Putamen (tissue), 1 donor: Measurements from ENCODE around the gene AGTPBP1.
"Not testable (repeated sequence)": the region's sequence is repeated elsewhere in the genome, so short reads cannot be mapped to it uniquely, and the experiment has no call there.

Experiments
- DNase-seq: peaks from one replicate; pipeline ENCODE4 v3.0.0-alpha.2; 2016; ENCODE audit warnings: low spot score

AGTPBP1 gene

DNA sequence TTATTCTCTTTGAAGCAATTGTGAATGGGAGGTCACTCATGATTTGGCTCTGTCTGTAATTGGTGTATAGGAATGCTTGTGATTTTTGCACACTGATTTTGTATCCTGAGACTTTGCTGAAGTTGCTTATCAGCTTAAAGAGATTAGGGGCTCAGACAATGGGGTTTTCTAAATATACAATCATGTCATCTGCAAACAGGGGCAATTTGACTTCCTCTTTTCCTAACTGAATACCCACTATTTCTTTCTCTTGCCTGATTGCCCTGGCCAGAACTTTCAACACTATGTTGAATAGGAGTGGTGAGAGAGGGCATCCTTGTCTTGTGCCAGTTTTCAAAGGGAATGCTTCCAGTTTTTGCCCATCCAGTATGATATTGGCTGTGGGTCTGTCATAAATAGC, 22.3 kb downstream of the AGTPBP1 start:
- DNase-seq = not testable (repeated sequence)

DNA sequence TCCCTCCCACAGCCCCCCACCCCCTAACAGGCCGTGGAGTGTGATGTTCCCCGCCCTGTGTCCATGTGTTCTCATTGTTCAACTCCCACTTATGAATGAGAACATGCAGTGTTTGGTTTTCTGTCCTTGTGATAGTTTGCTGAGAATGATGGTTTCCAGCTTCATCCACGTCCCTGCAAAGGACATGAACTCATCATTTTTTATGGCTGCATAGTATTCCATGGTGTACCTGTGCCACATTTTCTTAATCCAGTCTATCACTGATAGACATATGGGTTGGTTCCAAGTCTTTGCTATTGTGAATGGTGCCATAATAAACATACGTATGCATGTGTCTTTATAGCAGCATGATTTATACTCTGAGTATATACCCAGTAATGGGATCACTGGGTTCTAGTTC, 23.9 kb downstream of the AGTPBP1 start:
- DNase-seq = not testable (repeated sequence)

DNA sequence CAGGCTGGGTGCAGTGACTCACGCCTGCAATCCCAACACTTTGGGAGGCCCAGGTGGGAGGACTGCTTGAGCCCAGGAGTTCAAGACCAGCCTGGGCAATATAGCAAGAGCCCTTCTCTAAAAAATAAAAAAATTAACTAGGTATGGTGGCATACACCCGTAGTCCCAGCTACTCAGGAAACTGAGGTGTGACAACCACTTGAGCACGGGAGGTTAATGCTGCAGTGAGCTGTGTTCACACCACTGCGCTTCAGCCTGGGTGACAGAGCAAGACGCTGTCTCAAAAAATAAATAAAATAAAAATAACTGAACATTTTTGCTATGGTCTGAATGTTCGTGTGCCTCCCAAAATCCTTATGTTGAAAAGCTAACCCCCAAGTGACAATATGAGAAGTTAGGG, 24.5 kb downstream of the AGTPBP1 start:
- DNase-seq = no peak

DNA sequence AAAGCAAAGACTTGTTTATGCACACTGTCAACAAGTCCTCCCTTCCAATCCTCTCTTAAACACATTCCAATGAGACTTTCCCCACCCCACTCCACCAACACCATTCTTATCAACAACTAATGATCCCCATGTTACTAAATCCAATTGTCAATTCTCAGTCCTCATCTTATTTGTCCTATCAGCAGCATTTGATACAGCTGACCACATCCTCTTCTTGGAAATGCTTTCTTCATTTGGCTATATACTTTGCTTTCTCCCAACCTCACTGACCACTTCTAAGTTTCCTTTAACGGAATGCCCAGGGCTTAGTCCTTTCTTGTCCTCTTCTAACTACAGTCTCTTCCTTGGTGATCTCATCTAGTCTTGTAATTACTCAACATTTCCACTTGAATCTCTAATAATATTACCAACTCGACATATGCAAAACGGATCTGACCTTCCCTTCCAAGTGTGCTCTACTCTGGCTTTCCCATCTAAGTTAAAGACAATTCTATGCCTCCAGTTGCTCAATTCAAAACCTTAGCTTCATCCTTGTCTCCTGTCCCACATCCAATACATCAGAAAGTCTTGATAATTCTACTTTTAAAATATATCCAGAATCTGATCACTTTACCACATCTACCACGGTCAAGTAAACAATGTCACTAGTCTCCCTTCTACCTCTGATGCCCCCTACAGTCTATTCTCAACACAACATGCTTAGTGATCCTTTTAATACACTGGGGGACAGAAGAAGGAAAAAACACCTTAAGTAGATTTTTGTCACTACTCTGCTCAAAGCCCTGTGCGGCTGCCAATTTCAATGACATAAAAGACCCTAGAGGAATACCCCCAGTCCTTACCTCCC, 25.5 kb downstream of the AGTPBP1 start:
- no peak for DNase-seq

DNA sequence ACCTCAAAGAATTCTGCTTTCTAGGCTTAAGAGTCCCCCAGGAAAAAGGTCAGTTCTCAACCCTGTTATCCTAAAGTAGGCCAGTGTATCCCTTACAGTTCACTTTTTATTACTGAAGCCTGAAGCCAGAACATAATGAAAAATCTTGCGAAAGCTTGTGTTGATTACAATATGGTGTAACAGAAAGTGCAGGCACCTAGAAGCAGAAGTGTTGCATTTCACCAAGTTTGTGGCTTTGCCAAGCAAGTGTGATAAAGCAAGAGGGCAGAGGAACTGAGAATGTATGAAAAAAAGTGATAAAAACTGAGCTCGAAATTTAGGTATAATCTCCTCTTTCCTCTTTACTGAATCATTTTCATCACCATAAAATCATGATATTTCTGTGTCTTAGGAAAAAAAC, 26.2 kb downstream of the AGTPBP1 start:
- DNase-seq = peak; percentile 10

DNA sequence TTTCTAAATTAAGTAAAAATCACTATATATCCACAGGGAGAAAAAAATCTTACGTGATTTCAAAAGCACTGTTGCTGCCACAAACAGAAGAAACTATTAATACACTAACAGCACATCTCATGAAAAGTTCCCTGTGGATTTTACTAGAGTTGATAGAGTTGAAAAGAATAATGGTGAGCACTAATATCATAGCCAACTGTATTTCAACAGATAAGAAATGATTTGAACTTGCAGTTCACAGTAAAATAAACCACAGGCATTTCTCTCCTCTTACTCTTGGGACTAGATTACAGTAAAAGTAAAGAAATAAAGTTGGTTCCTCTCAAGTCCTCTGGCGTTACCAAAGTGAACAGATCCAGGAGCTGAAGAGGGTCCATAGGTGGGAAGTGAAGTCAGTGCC, 27.9 kb downstream of the AGTPBP1 start:
- DNase-seq = no peak

DNA sequence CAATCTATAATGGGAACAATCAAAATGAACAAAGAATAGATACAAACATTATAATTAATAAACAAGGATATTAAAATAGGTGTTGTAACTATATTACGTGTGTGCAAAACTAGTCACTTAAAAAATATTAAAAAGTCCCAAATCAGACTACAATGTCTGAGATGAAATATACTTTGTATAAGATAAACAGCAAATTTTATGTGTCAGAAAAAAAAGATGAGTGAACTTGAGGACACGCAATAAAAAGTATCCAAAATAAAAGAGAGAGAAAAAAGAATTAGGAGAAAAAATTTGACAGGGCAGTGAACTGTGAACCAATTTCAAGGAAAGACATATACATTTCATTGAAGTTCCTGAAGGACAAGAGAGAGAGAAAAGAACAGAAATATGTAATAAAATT, 37.0 kb downstream of the AGTPBP1 start:
- no peak for DNase-seq

DNA sequence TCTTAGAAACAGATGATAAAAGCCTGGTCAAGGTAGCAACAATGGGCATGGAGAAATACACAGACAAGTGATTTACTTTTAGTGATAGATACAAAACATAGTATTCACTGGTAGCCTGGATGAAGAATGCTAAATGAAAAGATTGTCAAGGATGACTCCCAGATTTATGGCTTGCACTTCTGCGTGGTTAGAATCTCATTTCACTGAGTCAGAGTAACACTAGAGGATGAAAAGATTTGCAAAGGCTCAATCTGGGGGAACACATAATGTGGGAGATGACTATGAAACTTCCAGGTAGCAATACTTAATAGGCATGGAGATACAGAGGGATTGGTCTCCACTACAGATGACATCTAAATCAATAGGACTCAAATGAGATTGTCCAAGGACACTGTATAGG, 38.4 kb downstream of the AGTPBP1 start:
- DNase-seq = no peak

DNA sequence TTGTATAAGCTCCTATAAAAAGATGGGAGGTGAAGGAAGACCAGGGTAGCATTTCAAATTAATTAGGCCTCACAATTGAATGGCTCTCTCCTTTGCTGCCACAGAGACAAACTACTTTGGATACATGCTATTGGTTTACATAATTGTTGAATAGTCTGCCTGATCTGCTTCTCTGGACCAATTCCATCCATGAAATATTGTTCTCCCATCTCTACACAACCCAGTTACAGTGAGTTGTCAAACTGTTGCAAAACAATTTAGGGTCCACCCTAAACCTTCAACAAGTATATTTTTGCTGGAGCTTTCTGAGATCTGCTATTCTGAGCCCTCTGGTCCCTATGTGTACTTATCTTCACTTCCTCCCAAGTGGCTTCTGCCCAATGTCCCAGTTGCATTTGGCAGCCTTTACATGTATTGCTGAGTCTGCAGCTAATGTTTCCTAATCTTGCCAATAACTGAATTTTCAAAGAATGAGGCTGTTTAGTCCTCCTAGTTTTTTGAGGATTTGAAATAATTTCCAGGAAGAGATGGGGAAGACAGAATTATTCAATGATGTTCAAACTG, 38.9 kb downstream of the AGTPBP1 start:
- no peak for DNase-seq

DNA sequence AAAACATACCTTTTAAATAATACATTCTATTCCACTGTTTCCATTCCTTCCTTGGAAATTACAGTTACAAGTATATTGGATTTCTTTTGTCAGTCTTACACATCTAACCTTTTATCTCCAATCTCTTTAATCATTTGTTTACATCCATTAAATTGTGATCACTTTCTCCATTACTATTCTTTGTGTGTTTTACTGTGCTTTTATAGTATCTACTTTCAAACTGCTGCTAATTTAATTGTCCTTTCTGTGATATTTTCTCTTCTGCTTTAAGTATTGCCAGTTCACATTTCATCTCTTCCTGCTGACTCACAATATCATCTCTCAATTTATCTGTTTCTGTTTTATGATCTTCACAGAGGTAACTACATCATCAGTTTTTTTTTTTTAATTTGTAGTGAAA, 39.6 kb downstream of the AGTPBP1 start:
- DNase-seq = no peak

DNA sequence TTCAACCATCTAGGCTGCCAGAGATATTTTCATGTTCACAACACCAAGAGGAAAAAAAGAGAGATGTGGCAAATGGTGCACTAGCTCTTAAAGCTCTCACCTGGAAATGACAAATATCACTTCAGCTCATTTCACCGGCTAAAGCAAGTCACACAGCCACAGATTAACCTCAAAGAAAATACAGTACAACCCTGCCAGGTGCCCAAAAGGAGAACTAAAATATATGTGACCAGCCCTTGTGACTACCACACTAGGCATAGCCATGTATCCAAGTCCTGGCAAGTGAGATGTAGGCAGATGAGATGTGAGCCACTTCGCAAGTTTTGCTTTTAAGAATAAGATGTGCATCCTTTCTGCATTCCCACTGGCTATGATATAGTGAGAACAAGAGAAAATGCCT, 41.4 kb downstream of the AGTPBP1 start:
- no peak for DNase-seq

DNA sequence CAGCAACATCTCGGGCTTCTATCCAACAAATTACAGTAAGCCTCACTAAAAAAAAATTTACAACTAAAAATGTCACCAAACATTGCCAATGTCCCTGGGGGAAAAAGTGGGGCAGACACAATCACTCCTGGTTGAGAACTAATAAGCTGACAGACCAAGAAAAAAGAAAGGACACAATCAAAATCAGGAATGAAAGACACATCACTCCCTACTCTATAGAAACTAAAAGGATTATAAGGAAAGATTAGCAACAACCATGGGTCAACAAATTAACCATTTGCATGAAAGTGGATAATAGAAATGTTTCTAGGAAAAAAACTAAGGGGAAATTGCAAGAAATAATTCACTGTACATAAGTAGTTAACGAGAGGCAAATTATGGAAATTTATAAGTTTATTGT, 53.4 kb downstream of the AGTPBP1 start:
- DNase-seq = no peak

DNA sequence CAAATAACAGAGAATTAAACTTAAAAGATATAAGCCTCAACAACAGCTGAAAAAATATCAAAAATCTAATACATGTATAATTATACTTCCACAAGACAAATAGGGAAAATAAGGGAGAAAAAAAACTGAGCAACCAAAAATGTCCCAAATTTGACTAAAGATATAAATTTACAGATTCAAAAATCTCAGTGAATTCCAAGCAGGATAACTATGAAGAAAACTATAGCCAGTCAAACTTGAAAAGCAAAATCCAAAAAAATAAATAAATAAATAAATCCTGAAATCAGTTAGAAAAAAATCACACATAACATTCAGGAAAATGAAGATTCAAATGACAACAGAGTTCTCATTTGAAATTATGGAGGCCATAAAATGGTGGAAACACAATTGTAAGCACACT, 56.7 kb downstream of the AGTPBP1 start:
- DNase-seq = no peak

DNA sequence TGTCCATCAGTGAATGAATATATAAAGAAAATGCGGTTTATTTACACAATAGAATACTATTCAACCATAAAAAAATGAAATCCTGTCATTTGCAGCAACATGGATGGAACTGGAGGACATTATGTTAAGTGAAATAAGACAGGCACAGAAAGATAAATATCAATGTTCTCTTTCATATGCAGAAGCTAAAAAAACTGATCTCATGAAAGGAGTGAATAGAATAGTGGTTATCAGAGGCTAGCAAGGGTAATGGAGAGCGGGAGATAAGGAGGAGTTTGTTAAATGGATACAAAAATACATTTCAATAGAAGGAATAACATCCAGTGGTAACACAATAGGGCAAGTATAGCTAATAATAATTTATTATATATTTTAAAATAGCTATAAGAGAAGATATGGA, 65.0 kb downstream of the AGTPBP1 start:
- DNase-seq = no peak

DNA sequence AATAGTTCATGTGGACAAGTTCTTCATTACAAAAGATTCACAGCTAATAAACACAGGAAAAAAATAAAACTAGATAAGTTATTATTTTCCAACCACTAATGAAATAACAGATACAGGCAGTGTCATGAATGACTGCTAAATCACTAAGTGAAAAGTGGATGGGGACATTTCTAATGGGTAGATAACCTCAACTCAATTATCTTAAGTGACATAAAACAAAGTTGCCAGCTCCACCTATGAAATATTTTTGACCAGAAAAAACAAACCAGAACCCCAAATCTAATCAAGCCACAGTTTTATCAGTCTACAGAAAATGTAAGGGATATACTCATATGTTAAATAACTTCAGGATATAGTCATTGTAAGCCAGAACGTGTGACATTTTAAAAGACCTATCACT, 74.4 kb downstream of the AGTPBP1 start:
- no peak for DNase-seq

DNA sequence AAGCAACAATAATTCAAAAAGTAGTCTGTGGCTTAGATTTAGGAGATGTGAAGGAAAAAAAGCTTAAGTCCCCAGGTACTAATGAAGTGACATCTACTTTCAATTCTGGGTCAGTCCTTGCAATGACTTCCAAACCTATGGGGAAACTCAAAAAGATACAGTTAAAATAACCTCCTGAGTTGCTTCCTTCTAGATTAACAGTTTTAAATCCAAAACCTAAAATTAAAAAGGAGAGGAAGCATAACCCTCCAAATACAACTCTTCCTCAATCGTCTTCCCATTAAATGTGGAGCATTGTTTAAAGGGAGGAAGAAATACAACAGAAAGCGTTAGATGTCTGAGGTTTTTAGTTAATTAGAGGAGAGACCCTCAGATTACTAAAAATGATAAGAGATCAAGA, 75.7 kb downstream of the AGTPBP1 start:
- no peak for DNase-seq

DNA sequence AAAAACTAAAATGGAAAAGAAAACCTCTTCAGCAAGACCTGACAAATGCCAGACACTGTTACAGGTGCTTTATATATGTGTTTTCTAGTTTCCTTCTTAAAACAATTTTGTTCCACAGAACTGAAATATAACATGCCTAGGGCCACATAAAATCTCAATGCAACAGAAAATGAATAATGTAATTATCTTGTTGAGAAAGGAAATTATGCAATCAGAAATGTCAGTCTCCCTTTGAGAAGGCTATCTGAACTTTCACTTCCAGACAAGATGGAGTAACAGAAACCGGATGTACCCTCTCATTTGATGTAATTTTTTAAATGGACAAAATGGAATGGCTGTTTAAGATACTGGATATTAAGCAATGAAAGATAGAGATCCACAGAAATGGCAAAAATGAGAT, 79.2 kb downstream of the AGTPBP1 start:
- DNase-seq = no peak

DNA sequence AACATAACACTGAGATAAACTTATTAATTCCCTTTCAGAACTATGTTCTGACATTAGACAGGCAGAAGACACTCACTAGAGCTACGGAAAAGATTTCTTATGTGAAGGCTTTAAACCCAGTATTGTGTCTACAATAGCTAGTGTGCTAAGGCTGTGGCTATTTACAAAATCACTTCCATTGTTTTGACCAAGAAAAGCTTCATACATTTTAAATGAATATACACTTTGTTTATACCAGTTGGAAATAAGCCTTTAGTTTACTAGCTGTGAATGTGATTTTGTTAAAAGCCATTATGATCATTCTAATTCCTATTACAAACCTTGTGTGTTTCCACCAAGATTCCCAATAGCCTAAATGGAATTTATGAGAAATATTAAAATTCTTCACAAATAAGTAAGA, 83.0 kb downstream of the AGTPBP1 start:
- DNase-seq = peak; percentile 70

DNA sequence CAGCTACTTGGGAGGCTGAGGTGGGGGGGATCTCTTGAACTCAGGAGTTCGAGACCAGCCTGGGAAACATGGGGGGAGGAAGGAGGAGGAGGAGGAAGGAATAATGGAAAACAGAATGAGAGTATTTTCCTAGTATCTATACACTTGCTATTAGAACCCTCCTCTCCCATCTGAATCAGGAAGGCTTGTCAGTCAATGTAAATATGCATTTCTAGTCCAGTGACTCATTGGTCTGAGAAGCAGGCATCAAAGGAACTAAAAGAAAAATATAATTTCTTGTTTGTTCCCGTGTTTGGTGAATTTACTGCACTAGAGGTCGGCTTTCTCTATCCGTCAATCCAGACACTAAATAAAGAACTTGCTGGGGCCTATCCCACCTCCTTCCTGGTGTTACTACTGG, 88.6 kb downstream of the AGTPBP1 start:
- no peak for DNase-seq

DNA sequence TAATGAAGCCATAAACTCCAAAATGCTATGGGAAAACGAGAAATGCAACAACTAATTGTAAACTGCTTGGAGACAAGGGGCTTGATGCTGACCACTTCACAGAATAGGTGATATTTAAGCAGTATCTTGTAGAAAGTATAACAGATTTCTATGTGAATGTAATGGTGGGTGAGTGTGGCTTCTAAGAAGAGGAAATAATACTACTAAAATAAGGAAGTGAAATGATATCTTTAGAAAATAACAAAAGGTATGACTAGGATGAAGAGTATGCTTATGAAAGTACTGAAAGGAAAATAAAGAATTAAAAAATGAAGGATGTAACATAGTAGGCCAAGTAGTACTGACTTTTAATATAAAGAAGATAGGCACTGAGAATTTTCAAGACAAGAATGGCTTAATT, 94.2 kb downstream of the AGTPBP1 start:
- DNase-seq = no peak

DNA sequence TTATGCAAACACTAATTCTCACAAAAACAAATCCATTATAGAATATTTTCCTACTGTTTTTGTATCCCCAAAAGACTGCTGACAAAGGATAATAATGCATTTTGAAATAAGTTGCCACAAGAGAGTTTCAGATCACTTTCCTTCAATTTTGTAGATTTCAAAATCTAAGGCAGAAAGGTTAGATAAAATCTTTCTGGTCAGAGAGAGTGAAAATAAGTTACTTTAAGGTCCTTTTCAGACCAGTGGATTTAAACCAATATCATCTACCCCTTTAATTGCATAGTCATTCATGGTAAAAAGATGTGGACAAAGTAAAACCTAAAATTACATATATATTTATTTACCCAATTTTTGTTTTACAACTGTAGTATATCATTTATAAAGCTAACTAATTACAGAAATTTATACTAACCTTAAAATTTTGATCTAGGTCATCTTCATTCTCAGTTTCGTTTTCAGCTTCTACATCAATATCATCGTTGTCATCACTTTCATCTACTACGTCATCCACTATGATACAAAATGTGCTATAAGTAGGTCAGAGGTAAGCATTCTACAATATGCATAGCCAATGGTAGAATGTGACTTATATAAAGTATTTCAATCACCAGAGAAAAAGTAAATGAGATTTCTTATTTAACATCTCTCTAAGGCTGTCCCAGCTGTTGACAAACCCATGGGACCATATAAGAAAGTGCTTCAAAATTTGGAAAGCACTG, 95.7 kb downstream of the AGTPBP1 start:
- no peak for DNase-seq

DNA sequence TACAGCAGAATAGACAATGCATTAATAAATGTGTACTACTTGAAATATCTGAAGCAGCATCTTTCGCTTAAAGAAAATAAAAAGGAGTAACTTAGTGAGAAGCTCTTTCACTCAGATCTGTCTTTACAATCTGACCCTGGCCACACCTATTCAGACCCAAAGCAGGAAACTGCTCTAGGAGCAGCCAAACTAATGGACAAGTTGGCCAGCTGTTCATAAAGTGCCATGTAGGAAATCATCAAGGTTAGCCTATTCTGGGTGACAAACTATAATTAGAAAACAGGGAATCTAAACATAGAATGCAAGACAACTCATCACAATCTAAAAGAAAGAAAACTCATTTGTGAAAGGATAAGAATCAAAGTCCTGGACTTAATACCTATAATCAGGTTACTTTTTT, 101.3 kb downstream of the AGTPBP1 start:
- no peak for DNase-seq

DNA sequence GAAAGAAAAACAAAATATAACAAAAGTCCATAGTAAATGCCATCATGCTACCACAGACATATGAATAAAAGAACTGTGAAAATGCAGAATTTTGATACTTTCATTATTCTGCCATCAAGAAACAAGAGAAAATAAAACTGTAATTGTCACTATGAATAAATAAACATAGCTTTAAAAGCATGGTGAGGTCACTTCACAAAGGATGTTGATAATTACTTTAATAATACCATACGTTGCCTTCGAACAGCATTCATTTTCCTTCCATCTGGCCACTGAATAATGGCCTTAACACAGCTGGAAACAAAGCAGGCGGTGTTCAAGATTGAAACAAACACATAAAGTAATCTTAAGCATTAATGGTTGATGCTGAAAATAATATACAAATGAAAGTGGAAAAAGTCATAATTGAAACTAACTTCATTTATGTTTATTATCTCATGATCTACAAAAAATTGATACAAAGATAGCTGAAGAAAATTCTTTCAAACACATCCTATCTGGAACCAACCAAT, 102.0 kb downstream of the AGTPBP1 start:
- no peak for DNase-seq
